Measurements from ENCODE around the gene PARL. TPM values are rescaled to one million over a fixed set of nuclear protein-coding genes. Genes with fewer than 3 reads are reported as not detected.

The PARL gene
- total and polyA plus RNA-seq, 2 donors (not counting 3 experiments of a cell fraction or from before 2014, with no cell fraction given): 38.8 to 48.1 TPM

- Histone ChIP-seq H3K36me3 (ENCODE audit: control insufficient read depth in 2 of 2, extremely low read depth in 1 of 2, insufficient read depth in 2 of 2, low read length in 2 of 2) (peaks cover 18 to 28% of the 10 kb centered on the region in 2 experiments), H3K27me3 (ENCODE audit: control insufficient read depth in 2 of 2, insufficient read depth in 2 of 2, low read length in 2 of 2) (no peaks in the 10 kb centered on the region), H3K4me2 (ENCODE audit: insufficient read depth, low read length) (no peak overlapping the region), H3K9me1 (replicated peaks; ENCODE audit: control insufficient read depth, extremely low read depth, insufficient read depth, low read length) (no peaks in the 10 kb centered on the region), H3K9me3 (replicated peaks; ENCODE audit: control insufficient read depth, insufficient read depth, low read length) (no peaks in the 10 kb centered on the region), H4K20me1 (replicated peaks; ENCODE audit: control insufficient read depth, extremely low read depth, insufficient read depth, low read length) (no peaks in the 10 kb centered on the region), H3K4me3 (replicated peaks in 1 of 3; ENCODE audit: insufficient read depth in 1 of 3, low read depth in 1 of 3, low read length in 3 of 3) (no peak overlapping the region), H3K9ac (replicated peaks; ENCODE audit: extremely low read depth, insufficient read depth, low read length) (no peak overlapping the region), H3K4me1 (ENCODE audit: control insufficient read depth, extremely low read depth, insufficient read depth, low read length) (no peaks in the 10 kb centered on the region), H3K79me2 (ENCODE audit: control insufficient read depth, insufficient read depth, low read length) (no peaks in the 10 kb centered on the region), H2AFZ (ENCODE audit: low read depth, low read length) (no peak overlapping the region), H3K27ac (ENCODE audit: insufficient read depth, low read depth, low read length) (no peak overlapping the region)
- CTCF ChIA-PET: no interaction called here
- DNase-seq (ENCODE audit: low read depth, low spot score): no peak
- intact Hi-C loops (cut with micrococcal nuclease): no loop called here
- FAIRE-seq: peak; percentile 15
- POLR2A ChIA-PET: no interaction called here
- dilution Hi-C loops (cut with MboI; ENCODE audit: extremely low pct_ligation_motif_present, low sequenced_read_pairs): no loop called here
- no TSS peak for BruUV-seq (replicated peaks)
- no peak for TF ChIP-seq JUN (IDR thresholded peaks at IDR 0.05; ENCODE audit: borderline replicate concordance, insufficient read depth, insufficient read length, low read depth)
- no peak for TF ChIP-seq POLR2AphosphoS5 (IDR thresholded peaks at IDR 0.05; ENCODE audit: insufficient read depth, low read depth, low read length)
- TF ChIP-seq MYC (IDR thresholded peaks at IDR 0.05; ENCODE audit: low read depth, low read length): no peak
- TF ChIP-seq, protein P1, sequence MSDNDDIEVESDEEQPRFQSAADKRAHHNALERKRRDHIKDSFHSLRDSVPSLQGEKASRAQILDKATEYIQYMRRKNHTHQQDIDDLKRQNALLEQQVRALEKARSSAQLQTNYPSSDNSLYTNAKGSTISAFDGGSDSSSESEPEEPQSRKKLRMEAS (IDR thresholded peaks at IDR 0.05; ENCODE audit: insufficient read depth, insufficient read length): no peak
- TF ChIP-seq GATA2 (IDR thresholded peaks at IDR 0.05; ENCODE audit: insufficient read depth, insufficient read length, low read depth, low read length): no peak
- TF ChIP-seq POLR2A (IDR thresholded peaks at IDR 0.05; ENCODE audit: low read depth, low read length): no peak
- no peak for TF ChIP-seq CTCF (IDR thresholded peaks at IDR 0.05; ENCODE audit: extremely low read depth in 1 of 2, insufficient read depth in 1 of 2, low read depth in 1 of 2, low read length in 2 of 2)
- TF ChIP-seq FOS (IDR thresholded peaks at IDR 0.05; ENCODE audit: borderline replicate concordance, insufficient read depth, low read length): no peak
- TF ChIP-seq EZH2 (IDR thresholded peaks at IDR 0.05; ENCODE audit: borderline replicate concordance, low read depth, low read length, severe bottlenecking): no peak
Measured at GRCh38 chr3:183812761-183813445, 71.8 kb downstream of the PARL start.

Measured in endothelial cell of umbilical vein (primary cell).